GM18858 (cell line): ENCODE data around the gene SIGLEC1.

ENCODE experiments used
- ATAC-seq: cut with Tn5 transposase; IDR thresholded peaks from one replicate; pipeline ENCODE4 v1.9.1; 2021; ENCODE audit not compliant: unreplicated experiment

The SIGLEC1 gene

DNA sequence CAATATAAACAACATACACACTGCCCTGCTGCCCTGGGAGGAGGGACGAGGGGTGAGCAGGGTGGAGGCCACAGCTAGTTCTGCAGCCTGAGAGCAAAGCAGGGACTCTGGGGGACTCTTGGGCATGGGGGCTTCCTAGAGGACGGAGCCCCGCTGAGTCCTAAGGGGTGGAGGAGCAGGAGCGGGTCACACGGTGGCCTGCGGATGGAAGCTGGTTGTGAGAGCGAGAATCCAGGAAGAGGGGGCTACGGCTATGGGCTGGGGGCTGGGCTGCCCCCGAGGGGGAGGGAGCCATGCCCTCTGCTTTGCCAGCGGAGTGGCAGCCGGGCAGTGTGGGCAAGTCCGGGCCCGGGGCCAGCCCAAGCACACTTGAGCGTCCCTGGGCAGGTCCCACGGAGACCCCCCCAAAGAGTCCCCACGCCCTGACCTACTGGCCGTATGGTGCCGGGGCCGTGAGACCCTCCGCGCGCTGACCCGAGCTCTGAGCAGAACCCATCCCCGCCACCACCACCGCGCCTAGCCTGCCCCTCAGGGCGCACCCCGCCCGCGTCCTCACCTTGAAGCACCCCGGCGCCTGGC is 31.0 kb downstream of the SIGLEC1 start:
- no peak for ATAC-seq

DNA sequence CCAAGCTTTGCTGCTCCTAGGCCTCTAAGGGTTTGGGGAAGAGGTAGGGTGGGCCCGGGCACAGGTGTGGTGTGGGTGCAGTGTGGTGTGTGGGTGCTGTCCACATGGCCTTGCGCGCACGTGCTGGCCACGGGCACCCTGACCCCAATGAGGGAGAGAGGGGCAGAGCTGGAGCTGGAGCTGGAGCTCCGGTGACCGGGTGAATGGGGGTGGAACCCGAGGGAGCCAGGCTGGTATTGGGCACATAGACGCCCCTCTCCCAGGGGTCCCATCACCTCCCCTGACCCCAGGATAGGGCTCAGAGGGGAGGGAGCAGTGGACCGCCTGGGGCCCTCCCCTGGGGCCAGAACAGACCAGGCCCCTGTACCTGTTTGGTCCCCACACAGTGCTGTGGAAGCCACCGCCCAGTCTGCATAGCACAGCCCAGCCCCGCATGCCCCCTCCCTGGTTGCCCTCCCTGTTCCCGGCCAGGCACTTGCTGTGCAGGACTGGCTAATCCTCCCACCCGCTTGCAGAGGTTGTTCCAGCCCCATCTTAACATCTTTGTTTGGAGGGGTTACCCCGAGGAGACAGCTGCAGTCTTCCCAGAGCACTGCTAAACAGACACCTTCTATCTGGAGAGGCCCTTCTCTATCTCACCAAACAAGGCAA is 31.6 kb downstream of the SIGLEC1 start:
- ATAC-seq = no peak

DNA sequence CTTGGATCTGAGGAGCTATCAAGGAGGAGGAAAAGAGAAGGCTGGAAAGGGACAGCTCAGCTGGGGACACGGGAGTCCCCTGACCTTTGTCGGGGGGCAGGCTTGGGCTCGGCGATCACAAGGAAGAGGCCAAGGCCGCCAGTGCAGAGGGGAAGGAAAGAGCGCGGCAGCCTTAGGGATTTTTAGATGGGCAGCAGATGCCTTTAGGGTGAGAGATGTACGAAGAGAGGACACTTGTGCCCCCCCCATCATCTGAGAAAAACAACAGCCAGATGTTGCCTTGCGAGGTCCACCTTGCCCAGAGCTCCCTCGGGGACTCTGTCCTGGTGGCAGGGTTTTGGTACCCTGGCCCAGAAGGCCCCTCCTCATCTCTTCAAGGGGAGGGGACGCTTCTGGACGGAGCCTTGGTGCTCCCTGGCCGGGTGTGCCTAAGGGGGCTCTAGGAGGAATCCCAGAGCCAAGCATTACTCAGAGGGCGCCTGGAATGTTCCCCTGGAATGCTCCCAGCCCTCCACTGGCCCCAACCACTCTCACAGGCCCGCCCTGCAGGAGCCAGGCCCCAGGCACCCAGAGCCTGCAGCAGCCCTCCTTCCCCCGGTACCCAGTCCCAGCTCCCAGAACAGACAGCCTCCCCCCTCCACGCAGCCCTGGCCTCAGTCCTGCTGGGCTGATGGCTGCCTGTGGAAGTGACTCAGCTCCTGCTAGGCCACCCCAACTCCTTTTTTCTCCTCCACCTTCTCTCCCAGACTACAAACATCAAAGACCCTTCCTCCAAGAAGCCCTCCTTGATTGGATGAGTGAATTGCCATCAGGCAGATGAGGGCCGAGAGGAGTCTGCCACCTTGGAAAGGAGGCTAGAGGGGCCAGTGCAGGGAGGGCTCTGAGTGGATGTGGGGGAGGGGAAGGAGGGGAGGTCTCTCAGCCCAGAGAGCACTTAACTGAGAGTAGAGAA is 32.4 kb downstream of the SIGLEC1 start:
- ATAC-seq = no peak

DNA sequence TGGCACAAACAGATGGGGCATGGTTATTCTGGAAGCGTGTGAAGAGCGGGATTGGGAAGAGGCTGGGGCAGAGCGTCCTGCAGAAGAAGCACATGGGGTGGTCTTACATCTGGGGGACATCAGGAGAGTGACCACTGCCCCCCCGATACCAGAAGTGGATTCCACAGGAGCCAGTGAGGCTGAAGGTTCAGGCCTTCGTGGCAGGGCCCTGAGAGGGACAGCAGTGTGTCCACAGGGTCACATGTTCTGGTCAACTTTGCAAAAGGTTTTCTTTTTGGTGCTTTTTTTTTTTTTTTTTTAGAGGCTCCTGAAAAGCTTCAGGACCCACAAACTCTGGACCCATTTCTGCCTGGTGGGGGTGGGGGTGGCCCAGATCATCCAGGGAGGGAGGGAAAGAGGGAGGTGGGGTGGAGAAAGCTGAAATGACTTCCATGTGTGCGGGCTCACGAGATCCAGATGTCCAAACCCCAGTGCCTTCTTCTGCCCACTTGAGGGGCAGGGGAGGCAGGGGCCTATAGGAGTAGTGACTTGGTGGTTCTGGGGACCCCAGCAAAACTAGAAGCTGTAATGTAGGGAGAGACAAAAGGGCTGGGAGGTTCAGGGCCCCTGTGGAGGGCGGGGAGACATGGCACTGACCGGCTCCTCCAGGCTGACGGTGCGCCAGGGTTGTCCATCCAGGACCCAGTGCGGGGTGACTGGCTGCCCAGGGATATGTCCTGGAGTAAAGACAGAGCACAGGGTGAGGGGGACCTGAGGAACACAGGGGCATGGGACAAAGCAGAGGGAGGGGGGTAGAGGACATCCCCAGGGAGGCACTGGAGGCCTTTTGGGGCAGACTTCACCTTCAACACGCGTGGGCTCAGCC is 33.3 kb downstream of the SIGLEC1 start:
- ATAC-seq = no peak

DNA sequence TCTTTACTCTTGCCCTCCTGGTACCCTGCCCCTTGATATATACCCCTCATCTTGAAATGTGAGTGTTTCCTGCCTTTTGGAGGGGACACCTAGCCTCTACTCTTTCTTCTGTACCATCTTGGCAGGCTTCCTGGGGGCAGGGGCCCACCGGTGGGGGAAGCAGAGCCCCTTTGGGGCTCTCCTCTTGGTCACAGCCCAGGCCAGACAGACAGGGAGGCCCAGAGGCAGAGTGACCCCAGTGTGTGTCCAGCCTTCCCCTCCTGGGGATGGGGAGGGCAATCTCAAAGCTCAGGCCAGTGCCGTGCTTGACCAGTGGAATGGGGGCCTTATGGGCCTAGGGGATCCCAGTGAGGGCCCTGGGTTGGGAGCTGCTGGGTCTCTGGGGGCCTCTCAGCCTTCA is 34.2 kb downstream of the SIGLEC1 start:
- ATAC-seq = no peak

DNA sequence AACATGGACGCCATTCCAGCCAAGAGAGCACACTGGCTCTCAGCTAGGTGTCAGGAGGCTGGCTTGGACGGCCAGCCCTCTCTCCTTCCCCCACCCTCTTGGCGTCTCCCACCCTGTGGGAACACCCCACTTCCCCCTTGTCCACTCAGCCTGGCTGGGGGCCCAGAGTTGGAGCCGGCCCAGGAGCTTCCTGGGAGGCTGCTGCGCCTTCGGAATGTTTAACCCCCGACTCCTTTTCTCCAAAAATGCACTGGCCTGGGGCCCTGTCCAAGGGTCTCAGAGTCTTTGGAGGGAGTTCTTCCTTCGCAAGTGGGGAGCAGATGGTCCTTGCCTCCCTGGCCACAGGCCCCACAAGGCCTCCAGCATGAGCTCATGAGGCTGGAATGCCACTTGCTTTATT is 34.7 kb downstream of the SIGLEC1 start:
- no peak for ATAC-seq

DNA sequence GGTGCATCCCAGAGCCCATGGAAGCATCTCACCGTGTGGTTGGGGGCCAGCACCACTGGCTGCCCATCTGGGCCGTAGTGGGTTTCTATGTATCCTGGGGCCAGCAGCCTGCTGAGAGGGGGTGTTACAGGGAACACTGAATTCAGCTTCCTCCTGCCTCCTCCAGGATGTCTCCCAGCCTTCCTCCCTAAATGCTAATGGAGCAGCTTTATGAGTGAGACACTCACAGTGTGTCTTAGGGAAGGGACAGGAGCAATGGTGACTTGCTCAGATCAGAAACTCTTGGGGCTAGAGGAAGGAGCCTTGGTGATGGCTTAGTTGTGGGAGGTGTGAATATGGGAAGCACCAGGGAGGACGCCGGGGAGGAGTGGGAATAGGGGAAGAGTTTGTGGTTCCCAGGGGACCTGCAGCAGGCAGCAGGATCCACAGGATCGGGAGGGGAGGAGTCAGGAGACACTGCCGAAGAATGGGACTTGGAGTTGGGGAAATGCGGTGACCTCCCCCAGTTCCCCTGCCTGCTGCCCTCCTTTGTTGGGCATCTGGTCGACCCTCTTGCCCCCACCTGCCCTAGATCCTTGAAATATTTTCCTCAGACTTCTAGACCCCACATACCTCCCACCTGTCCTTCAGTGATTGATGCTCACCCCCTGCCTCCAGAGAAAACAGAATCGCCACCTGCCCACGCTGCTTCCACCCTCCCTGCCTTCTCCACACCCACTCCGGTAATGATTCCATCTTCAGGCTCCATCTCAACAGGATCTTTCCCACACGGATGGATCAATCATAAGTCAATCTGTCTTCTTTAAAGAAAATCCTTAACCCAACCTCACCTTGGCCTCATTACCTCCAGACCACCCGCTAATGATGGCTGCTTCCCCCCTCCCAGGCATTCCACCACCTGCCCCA is 37.2 kb downstream of the SIGLEC1 start:
- ATAC-seq = no peak

DNA sequence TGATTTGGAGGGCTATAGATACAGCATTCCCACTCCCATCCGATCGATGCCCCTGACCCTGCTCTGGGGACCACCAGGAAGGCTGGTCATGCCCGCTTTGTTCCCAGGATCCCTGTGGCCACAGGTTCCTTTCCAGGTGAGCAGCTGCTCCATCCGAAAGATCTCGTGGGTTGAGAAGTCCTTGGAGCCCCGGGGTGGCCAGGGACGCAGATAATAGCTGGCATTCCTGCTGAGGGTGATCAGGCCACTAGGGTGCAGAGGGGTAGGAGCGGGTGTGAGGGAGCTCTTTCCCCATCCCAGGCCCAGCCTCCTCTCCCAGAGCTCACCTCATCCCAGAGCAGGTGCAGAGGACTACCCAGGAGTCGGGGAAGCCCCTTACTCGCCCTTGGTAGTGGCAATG is 38.0 kb downstream of the SIGLEC1 start:
- no peak for ATAC-seq

DNA sequence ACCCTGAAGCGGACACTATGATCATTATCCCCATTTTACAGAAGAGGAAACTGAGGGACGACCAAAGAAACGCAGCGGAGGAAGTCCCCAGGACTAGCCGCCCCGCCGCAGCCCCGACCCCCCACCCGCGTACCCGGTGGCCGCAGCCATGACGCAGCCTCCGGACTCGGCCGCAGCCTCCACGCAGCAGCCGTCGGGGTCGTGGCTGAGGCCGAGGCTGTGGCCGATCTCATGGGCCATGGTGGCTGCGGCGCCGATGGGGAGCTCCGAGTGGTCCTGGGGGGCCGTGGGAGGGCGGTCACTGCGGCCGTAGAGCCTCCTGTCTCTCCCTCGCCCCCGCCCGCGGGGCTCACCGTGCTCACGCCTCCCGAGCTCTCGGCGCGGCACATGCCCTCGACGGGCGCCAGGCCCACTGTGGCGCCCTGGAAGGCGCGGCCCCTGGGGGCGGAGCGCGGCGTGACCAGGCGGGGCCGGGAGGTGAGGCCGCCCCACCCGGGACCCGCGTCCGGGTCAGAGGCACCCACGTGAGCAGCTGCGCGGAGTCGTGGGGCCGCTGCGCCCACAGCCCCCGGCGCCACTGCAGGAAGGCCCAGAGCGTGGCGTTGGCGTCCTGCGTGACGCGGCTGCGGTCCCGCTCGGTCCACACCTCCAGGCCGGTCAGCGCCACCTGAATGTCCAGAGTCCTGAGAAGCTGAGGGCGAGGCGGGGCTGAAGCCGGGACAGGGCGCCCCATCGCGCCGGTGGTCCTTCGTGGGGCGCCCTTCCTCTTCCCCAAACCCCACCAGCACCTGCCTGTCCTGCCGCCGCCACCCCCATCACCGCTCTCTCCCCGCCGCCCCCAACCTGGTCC is 39.0 kb downstream of the SIGLEC1 start:
- ATAC-seq = no peak

DNA sequence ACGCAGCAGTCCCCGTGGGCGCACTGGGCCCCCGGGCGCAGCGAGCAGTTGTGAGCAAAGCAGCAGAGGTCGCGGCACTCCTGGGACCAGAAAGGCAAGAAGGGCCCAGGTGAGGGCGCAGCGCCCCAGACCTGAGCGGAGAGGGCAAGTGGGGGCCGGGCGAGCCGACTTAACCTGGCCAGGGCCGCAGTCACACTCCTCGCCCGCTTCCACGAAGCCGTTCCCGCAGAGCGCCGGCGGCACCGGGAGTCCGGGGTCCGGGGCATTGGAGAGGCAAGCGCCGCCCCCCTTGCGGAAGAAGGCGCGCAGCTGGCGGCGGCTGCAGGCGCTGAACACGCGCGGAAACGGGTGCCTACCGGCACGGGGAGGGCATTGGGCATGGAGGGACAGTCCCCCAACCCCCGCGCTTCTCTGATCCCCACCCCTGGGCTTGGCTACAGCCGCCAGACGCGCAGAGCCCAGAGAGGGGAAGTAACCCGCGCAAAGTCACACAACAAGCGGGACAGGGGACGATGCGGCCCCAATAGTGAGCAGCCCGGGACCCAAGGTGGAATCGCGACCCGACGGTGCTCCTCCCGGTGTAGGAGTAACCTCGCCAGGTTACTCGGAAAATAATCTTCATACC is 39.7 kb downstream of the SIGLEC1 start:
- ATAC-seq = no peak

DNA sequence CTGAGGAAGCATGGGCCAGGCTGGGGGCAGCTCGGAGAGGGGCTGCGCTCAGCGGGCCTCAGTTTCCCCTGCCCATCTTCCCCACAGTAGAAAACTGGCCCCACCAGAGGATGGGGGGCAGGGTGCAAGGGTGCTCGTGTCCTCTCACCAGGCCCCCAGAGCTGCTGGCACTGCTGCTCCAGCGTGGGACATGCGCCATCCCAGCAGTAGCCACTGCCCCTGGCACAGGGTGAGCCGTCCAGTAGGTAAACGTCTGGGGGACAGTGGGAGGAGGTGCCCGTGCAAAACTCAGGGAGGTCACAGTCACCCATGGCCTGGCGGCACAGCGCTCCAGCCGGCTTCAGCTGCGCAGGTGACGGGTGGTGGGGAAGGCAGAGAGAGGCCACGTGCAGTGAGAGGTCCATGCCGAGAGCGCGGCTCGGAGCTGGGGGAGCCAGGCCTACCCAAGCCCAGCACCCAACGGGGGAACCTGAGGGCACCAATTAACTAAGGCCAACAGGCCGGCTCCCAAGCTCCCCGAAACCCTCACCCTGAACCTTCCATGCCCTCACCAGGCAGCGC is 40.3 kb downstream of the SIGLEC1 start:
- ATAC-seq = no peak

DNA sequence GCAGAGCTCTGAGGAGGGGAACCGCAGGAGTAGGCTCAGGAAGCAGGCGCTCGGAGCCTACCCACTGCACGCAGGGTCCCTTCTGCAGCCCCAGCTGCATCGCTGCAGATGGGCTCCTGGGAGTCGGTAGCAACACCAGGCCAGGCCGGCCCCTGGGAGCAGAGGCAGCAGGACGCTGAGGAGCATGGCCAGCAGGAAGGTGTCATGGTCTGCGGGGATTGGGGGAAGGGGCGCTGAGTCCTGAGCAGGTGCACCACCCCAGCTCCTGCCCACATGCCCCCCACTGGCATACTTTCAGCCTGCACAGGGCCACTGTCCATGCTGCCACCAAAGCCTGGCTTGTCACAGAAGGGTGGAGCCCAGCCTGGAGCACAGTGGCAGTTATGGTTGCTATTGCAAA is 41.5 kb downstream of the SIGLEC1 start:
- no peak for ATAC-seq

DNA sequence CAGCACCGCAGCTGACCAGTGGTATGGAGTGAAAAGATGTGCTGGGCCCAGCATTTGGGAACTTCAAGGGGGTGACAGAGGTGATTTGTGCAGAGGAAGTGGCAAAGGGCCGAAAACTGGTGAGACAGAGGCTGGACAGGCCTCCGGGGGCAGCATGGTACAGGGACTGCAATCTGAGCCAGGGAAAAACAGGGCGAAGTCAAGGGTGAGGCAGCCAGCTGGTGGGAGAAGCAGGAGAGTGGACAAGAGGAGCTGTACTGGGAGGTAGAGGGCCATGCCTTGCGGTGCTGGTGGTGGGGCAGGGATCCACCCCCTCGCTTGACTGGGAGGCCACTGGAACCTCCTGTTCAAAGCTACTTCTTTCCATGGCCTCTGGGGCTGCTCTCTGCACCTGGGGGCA is 41.9 kb downstream of the SIGLEC1 start:
- no peak for ATAC-seq

DNA sequence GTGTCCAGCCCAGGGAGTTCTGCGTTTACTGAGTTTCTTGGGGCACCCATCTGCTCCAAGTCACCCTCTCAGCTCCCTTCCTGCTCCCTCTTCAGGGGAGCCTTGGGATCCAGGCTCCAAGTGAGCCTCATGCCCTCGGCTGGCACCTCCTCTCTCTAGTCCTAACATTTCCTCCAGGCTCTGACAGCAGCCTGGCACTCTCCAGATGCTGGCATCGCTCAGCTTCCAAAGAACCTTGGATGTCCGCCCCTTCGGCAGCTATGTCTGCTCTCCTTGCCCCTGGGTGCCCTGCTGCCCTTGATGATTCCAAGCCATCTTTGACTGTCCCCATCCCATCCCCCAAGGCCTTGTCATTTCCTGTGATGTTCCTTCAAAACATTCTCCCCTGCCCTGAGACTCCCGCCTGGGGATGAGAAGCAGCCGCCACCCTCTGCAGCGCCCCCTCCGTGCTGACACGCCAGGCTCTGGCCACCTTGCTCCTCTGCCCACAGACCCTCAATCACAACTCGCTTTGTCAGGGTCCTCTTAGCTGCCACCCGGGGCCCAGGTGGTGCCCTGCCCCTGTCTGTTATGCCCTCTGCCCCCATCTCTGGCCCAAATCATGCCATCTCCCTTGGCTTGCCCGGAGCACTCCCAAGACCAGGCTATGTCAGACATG is 42.6 kb downstream of the SIGLEC1 start:
- ATAC-seq = no peak

DNA sequence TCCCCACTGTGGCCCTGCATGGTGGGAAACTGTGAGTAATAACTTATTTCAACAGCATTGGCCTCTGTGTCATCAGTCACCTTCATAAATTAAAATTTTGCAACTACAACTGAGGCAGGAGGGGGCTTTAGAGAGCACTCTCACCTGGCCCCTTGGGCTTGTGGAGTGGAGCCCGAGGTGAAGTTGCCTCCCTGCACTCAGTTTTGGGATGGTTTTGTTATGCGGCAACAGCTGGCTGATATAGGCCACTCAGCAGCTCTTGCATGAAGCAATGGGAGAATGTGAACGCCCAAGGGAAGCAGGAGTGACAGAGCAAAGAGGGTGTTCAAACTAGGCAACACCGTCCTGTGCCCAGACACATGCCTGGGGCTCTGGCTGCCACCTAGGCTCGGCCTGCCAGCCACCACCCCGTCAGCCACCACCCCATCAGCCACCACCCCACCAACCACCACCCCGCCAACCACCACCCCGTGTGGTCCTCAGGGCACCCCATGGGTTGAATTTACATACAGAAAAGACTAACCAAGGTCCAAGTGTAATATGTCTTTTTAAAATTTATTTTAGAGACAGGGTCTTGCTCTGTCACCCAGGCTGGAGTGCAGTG is 44.9 kb downstream of the SIGLEC1 start:
- no peak for ATAC-seq

DNA sequence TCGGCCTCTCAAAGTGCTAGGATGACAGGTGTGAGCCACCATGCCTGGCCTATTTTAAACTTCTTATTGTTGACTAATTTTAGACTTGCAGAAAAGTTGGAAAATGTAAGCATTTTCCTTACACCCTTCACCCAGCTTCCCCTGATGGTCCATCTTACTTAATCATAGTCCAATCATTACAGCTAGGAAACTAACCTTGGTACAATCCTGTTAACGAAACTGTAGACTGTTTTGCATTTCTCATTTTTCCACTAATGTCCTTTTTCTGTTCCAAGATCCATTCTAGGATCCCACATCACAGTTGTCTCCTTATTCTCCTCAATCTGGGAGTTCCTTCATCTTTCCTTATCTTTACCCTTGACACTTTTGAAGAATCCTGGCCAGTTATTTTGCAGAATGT is 48.5 kb downstream of the SIGLEC1 start:
- ATAC-seq = no peak

DNA sequence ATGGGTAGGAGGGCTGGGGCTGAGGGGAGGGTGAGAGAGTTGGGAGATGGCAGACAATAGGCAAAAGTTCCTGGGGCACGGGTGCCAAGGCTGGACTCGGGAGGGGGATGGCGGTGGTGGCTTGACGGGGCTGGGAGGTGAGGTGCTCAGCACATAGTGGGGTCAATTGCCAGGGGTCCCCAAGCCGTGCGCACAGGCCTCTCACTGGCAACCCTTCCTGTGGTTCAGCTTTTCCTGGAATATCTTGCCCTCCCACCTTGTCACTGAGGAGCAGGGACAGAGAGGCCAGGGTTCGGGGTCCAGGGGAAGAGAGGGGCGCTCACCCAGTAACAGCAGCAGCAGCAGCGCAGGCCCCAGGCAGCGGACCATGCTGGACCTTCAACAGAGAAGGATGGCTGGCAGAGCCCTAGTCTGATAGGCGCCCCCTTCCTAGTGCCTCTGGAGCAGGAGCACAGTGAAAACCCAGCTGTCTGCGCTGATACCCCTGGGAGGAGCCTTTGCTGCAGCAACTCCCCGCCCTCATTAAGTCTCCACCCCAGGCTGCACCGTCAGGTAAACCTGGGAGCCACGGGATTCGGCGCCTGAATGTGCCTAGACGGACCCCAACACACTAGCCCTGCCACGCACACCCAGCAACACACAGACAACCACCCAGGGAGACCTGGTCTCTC is 49.2 kb downstream of the SIGLEC1 start, which contains the start of gene GFRA4:
Gene GFRA4 (minus strand): TSS at position 369 of the 671 bp plus-strand sequence. CDS start 0 bp downstream, at position 369.
- ATAC-seq = no peak
